Measurements from ENCODE around the gene ARHGAP29.

Gene ARHGAP29

GRCh38 chr1:94260635-94261387, 23.4 kb upstream of the ARHGAP29 start:
- DNase-seq, result no peak

- no peak for DNase-seq
Observed at GRCh38 chr1:94259635-94260289, 22.4 kb upstream of the ARHGAP29 start.

DNA sequence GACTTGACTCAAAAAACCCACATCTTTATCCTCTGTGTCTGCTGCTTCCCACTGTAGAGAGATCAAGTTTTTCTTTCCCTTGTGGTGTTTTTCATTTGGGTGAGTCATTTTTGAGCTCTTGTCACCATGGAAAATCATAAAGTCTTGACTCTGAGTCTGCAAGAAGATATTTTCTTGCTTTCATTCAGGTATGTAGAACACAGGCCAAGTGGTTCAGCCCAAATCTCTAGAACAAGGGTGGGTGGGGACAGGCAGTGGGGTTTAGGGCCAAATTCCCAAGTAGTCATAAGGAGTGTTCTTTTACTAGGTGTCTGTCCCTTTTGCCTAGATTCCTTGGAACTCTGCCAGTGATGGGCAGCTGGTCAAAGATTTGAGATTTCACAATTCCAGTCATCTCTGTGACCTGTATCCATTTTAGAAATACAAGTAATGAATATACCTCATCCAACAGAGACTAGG, 21.5 kb upstream of the ARHGAP29 start:
- DNase-seq, result no peak

DNA sequence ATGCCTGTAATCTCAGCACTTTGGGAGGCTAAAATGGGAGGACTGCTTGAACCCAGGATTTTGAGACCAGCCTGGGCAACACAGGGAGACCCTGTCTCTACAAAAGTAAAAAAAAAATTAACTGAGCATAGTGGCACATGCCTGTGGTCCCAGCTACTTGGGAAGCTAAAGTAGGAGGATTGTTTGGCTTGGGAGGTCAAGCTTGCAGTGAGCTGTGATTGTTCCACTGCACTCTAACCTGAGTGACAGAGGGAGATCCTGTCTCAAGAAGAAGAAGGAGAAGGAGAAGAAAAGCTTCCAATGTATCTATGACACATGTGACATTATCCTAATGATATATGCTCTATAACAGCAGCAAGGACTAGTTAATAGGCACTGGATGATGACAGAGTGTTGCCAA, 20.1 kb upstream of the ARHGAP29 start:
- DNase-seq, result no peak

DNA sequence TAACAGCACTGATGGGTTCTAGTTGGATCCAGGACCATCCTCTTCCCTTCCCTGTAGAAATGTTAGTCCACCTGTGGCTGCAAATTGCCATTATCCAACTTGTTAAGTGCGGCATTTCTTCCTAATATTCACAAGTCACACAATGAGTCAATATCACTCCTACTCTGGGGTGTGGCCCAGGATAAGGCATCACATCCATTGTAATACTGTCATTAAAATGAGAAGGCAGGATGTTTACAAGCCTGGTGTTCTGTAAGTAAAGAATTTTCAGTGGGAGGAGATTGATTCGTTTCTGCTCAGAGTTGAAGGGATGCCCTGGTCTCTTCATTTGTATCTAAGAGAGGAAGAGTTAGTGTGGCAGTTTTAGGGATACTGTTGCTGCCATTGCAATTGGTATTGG, 18.1 kb upstream of the ARHGAP29 start:
- no peak for DNase-seq

DNA sequence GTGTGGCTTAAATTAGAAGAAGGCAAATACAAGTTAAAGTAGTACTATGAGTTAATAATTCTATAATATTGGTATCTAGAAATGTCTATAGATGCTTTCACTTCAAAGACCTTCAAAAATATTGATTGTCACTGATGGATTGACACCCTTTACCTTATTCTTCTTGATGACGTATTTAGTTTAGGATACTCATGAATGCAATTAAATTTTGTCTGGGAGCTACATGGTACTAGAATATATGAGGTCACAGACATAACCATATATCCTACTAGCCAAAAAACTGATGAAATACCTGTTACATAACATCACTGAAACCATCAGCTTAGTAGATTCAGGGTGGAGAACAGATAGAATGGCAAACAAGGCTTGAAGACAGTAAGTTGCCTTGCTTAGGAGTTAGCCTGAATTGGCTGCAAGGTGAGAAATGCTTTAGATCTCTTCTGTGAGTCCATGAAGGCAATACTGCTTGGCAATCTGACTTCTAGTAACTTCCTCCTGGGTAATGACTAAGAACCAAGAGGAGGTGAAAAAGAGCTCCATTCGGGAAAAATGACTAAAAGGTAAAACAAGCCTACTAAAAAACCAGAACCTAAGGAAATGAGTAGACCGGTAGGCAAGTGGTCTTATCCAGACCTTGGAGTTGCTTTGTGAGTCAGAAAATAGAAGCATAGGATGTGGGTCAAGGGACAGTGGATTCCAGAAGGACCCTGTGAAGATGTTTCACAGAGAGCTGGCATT, 16.9 kb upstream of the ARHGAP29 start:
- no peak for DNase-seq

DNA sequence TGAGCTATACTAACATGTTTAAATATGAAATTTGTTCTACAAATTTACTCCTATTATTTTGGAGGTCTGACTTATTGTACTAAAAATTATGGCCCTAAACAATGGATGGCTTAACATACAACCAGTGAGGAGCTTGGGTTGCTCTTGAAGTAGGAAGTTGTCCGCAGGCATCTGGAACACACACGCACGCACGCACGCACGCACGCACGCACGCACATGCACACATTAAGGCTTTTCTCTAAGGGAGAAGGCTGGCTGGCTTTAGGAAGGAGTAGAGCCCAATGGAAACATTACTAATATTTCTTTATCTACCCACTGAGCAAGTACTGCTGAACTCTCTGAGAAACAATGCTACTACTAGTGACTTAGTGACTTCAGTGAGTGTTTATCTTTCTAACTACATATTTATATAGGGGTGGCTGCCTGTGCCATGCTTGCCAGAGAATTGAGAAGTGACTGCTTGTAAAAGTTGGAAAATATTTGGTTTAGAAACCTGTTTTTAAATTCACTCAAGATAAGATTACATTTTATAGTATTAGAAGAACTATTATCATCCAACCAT, 16.2 kb upstream of the ARHGAP29 start:
- DNase-seq, result no peak

DNA sequence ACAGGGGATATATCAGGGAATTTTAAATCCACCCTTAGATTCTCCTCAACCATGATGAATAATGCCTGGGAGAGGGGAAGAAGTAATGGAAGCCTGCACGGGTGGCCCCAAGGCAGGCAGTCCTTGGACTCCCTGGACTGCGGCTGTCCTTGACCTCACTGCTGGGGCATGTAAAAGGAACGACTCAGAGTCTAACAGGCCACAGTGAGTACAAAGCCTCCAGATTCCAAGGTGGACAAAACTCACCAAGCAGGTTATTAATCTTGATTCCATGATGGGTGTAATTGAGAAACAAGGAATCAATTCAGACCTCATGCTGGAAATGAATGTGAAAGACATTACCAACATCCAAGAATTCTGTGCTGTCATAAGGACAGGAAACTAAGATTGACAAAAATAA, 13.0 kb upstream of the ARHGAP29 start:
- DNase-seq, result no peak

- DNase-seq, result no peak
Observed at GRCh38 chr1:94248956-94249688, 11.7 kb upstream of the ARHGAP29 start.

DNA sequence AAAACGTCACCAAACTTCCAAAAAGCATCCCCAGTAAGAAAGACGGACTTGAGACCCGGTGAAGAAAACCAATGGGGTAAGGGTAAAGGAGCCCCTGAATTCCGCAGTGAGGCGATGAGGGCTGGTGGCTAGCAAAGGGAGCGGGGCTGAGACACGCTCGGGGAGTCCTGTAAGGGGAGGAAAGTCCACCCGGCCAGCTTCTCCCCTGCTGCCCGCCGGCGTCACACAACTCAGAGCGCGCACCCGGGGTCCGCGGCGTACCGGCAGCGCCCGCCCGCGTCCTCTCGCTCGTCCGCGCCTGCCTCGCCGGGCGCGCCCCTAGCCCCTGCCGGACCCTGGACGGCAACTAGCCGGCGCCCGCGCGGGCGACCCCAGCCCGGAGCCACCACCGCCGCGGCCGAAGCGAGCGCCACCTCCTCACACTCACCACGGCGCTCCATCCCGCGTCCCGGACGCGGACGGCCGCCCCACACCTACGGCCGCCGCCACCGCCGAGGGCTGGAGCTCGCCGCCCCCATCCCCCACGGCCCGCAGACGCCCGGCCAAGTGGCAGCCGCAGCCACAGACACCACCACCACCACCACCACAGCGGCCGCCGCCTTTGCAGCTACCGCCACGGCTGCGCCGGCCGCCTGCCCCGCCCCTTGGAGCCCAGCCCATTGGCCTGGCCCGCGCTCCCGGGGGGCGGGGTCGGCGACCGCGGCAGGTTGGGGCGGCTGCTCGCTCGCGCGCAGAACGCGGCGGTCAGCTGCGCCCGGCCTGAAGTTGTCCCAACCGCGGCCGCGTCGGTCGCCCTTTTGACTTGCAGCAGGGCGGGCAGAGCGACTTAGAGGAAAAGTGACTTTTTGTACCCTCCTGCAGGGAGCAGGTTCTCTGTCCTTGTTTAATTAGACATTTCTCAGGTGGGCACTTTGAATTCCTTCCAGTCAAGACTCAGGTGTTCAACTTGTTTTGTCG, 10.0 kb upstream of the ARHGAP29 start:
- no peak for DNase-seq

DNA sequence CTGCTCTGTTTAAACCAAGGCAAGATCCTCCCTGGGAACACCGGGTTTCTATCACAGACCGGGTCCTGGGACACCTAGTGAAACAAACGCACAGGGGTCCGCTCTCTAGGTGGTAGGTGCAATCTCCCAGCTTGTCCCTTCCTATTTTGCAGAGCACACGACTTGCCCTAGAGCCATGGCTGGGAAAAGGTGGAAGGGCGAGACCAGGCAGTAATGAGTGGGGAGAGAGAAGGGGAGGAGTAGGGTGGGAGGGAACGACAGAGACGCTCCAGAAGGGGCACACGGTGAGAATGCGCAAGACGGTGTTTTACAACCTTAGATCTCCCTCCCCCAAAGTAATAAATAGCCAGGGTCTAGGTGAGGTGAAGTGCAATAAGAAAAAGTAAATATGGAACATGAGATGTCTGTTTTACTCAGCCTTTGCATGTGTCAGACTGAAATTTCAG, 9.3 kb upstream of the ARHGAP29 start:
- DNase-seq, result no peak

GRCh38 chr1:94245747-94246438, 8.5 kb upstream of the ARHGAP29 start:
- DNase-seq, result no peak

- no peak for DNase-seq
Observed at GRCh38 chr1:94244816-94245215, 7.4 kb upstream of the ARHGAP29 start.

GRCh38 chr1:94243665-94244064, 6.3 kb upstream of the ARHGAP29 start:
- no peak for DNase-seq

- DNase-seq, result peak; percentile 66
Observed at GRCh38 chr1:94240822-94241221, 3.4 kb upstream of the ARHGAP29 start.

- no peak for DNase-seq
Observed at GRCh38 chr1:94239796-94240195, 2.4 kb upstream of the ARHGAP29 start.

GRCh38 chr1:94239051-94239450, 1.7 kb upstream of the ARHGAP29 start:
- no peak for DNase-seq

DNA sequence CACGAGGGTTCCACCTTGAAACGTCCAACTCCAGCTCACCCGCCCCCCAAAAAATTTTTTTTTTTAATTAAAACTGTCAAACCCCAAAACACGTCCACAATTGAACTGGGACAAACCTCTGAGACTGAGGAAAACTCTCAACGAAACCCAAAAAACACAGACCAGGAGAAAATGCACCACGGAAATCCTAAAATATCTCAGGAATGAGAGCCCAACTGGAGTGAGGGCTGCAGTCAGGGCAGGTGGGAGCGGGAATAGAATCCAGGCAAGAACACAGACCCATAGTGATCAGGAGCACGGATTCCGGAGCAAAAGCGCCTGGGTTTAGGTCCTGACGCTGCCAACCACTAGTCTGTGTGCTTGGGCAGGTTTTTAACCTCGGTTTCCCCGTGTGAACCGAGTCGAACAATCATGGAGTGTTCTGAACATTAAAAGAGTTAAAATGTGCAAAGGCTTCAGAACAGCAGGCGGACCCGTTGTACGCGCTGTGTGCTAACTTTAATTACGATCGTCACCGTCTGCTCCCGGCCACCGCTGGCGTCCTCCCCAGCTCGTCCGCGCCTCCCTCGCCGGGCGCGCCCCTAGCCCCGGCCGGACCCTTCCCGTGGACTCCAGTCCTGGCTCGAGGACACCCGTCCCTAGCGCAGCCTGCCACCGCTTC, 624 bp downstream of the ARHGAP29 start:
- DNase-seq, result peak; percentile 22

DNA sequence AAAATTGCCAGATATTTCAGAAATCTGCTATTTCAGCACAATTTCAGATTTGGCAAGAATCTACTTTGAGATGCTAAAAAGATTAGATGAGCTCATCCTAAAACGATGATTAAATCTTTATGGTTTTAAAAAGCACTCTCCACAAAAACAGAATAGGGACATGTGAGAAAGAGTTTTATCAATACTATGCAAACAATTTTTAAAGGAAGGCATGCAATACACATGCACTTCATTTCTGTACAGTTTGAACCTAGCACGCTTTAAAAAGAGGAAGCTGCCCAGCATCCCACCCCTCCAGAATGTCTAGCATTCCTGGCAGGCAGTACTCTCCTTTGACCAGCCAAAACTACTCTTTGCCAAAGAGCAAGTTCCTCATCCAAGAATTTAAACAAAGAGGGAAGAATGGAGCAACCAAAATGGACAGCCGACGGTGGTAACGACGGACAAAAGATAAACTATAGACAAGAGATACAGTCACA, 1.3 kb downstream of the ARHGAP29 start:
- no peak for DNase-seq
